Stimulated activated CD8-positive, alpha-beta memory T cell treated with anti-CD3 and anti-CD28 coated beads, Interleukin-12 subunit alpha, Interleukin-12 subunit beta, amount 100 ng/mL, for 4 hours (primary cell): Measurements from ENCODE around the gene GRB10.

Experiments
- DNase-seq: peaks from one replicate; pipeline ENCODE4 v3.0.0-alpha.2; 2020; ENCODE audit warnings: low read depth

The GRB10 gene

DNA sequence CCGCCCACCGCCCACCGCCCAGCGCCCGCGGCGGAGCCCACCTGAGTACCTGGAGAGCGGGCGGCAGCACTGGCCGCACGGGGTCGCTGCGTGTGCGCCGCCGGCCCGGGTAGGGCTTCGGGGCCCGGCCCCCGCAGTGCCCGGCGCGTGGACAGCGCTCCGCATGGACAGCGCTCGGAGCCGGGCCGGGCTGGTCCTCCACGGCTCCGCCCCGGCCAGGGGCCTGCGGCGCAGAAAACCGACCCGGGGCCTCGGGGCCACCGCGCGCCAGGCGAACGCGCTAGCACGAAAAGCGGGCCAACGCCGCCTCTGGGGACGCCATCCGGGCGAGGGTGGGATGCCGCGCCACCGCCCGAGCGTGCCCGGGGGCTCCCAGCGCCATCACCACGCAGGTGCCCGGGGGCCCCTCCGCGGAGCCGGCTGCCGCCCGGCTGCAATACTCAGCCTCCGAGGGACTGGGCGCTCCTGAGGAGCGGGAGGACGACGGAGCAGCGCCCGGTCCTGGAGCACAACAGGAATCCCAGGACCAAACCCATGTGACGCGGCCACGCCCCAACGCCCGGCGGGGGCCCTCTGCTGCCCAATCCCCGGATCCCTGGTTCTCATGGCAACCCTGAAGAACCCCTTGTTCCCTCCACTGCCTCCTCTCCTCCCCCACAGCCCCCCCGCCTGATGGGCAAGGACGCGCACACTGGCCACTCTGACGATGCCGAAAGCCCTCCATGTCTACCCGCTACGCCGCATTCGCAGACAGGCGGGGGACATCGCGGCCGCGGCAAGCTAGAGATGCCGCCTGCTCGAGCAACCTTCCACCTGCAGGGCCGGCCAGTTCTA lies at the start of gene GRB10:
Gene GRB10 (minus strand): TSS at position 522 of the 834 bp plus-strand sequence. CDS start 50,574 bp downstream, outside the sequence.
- DNase-seq, result no peak

DNA sequence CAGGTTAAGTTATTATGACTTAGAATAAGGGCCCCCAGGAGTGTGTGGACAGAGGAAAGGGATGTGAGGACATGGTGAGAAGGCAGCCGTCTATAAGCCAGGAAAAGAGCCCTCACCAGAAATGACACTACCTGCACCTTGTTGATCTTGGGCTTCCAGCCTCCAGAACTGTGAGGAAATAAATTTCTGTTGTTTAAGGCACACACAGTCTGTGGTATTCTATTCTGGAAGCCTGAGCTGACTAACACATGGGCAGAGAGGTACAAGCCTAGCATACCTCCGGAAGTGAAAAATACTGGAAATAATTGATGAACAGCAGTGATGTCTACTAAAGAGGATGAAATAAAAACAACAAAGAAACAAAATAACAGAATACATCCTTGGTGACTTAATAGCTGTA lies 46.1 kb upstream of the GRB10 start:
- DNase-seq, result no peak

DNA sequence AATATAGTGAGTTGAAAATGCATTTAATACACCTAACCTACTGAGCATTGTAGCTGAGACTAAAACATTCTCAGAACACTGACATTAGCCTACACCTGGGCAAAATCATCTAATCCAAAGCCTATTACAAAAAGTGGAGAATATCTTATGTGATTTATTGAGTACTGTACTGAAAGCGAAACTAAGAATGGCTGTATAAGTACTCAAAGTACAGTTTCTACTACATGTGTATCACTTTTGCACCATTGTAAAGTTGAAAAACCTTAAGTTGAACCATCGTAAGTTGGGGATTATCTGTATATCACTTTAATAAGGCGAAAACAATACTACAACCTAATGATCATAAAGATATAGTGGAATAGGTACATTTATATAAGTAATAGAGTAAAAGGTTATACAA lies 45.4 kb upstream of the GRB10 start:
- DNase-seq, result no peak

DNA sequence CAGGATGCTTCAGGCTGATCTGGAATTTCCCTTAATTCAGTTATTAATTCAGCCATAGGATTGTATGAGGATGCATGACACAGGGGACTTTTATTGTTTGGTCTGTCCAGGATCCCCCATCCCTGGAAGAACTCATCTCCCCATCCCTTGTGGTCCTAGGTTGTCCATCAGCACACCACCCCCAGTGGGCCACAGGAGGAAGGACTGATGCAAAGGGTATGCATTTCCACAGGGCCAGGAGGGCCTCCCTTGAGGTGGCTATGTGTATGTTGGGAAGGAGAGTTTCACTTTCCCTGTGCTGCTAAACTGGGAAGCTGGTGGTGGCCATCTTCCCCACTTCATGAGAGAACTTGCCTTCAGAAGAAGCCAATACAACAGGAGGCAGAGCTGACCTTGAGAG lies 44.6 kb upstream of the GRB10 start:
- no peak for DNase-seq

DNA sequence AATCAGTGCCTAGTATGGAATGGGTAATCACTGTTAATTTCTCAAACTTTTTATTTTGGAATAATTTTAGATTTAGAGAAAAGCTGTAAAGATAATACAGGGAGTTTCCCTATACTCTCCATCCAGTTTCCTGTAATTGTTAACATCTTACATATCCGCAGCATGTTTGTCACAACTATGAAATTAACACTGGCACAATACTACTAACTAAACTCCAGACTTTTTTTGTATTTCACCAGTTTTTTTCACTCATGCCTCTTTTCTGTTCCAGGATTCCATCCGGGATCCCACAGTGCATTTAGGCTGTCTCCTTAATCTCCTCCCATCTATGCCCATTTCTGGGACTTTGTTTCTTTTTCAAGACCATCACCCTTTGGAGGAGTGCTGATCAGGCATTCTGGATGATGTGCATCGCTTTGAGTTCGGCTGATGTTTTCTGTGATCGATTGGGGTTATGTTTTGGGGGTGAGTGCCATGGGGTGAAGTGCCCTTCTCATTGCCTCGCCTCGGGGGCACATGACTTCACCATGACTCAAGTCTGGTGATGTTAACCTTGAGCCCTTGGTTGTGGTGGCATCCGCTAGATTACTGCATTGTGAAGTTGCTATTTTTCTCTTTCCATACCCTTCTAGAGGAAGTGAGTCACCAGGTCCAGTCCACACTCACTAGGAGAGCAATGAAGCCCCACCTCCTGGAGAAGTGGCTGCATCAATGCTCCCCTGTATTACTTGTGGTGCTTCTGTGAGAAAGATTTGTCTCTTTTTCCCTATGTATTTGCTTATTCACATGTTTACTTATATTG lies 43.9 kb upstream of the GRB10 start:
- DNase-seq, result no peak

DNA sequence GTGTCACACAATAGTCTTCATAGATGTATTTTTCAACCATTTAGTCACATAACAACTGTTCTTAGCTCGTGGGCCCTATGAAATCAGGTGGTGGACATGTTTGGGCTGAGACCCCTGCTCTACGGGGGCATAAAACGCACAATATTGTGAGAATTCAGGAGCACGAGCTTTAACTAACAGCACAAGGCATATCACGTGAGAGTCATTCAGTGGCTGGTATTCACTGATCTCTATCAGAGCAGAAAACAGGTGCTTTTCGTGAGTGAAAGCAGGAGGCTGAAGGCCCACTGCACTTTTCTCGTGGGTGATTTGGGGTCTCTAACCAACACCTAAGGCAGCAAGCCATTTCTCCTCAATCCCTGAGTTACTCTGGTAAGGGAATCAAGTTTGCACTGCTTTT lies 42.8 kb upstream of the GRB10 start:
- no peak for DNase-seq

DNA sequence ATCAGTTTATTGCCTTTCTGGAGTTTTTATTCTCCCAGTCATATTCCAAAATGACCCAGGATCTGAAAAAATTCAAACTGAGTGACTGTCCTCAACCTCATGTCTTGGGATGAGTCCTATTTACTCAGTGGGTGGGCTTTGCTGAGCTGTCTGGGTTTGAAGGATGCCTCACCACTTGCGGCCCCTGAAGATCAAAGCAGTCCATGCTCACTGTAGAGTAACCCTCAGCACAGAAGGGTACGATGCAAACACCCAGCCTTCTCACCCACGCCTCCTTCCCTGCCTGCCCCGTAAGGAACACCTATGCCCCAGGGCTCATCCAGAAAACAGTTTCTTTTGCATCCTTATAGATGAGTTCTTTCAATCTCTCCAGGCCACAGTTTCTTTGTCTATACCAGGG lies 42.2 kb upstream of the GRB10 start:
- DNase-seq, result no peak

DNA sequence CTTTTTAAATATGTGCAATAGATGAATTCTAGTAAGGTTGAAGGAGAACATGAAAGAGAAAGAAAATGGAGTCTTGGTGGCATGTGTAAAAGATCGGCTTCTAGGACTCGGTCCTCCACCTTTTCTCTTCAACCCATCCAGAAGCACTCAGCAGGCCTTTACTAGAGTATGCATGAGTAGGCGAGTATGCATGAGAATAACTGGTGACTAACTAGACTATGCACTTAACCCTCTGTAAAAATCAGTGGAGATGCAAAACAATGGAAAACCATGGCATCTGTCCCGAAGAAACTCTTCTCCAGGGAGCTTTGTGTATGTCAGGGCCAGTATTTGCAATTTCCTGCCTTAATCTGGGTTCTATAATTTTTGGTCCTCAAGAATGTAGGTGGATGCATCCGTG lies 40.0 kb upstream of the GRB10 start:
- DNase-seq, result no peak

DNA sequence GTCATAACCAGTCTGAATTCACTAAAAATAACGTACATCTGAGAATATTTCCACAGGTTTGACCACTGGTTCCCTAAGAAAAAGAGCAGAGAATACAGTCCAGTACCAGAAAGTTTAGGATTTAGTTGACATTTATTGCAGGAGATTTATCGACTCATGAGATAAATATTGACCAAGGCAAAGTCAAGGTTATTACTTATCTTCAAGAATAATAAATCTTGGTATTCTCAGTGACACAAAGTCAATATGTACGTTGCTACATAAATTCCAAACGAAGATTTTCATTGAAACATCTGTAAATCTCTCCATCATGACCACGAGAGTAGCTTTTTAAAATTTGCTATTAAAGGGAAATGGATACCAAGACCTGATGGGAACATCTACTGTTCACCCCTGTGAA lies 39.4 kb upstream of the GRB10 start:
- no peak for DNase-seq

DNA sequence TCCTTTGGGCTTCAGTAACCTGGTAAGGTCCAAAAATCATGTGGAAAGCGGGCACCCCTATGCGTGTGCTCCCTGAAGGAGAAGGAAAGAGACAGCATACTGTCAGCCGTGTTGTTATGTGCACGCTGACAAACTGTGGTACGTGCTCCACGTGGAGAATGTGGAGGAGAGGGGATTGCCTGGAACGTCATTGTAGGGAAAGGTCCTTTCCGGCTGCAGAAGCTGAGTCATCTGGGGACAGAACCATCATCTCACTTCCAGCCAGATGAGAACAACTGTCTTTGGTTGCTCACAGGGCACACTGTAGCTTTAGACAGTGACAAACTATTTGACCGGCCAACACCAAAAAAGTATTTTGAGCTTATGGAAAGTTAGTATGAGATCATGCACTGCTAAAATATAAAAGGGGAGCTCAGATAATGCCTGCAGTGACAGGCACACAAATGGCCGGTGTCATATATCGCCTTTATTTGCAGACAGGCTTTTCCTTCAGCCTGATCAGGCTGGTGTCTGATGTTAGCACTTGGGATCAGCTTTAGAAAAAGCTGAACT lies 38.8 kb upstream of the GRB10 start:
- DNase-seq, result no peak

DNA sequence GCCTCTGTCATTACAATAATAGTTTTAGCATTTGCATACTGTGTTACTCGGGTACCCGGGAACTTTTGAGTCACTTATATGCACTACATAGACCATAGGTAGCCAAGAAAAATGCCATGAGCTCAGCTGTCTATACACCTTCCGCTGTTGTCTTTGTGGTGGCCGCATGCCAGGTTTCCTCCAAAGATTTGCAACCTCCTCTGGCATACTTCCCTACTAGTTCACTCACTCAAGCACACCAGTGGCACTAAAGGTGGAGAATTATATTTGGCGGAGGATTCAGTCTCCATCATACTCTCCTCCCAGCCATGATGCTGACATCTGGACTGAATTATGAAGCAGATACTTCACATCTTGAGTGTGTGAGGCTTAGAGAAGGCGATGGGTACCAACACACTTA lies 35.6 kb upstream of the GRB10 start:
- DNase-seq, result no peak

DNA sequence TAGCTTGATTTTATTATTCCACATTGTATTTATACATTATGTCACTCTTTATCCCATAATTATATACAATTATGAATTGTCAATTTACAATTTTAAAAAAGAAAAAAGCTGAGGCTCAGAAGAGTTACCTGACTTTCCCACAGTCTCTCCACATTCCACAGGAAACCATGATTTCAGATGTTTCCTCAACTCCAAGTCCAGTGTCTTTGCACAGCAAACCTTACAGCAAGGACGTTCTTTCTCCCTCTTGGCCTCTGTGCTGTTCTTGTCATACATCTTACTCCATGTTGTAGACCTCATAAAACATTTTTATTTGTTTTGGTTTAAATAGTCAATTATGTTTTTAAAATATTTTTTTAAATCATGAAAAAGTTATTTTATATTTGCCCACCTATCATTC lies 34.9 kb upstream of the GRB10 start:
- no peak for DNase-seq

DNA sequence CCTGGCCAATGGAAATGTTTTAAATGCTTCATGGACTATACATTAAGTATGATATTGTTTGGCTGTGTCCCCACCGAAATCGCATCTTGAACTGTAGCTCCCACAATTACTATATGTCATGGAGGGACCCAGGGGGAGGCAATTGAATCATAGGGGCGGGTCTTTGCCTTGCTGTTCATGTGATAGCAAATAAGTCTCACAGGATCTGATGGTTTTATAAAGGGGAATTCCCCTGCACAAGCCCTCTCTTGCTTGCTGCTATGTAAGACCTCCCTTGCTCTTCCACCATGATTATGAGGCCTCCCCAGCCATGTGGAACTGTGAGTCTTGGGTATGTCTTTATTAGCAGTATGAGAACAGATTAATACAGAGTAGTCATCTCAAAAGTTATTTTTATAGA lies 32.4 kb upstream of the GRB10 start:
- DNase-seq, result no peak

DNA sequence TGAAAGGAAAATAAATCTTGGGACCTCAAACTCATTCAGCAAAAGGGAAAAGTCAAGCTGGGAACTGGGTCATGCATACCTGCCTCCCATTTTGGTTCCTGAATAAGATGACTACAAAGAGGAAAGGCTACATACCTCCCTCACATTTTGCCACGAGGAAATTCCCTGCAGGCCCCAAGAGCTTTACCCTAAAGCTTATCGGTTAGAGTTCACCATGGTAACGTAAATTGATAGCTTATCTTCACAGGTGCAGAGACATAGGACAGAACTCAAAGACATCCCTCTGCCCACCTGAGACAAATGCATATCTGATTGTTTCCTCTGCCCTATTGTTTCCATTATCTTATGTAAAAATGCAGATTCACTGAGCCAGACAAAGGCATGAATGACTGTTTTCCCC lies 31.5 kb upstream of the GRB10 start:
- no peak for DNase-seq

DNA sequence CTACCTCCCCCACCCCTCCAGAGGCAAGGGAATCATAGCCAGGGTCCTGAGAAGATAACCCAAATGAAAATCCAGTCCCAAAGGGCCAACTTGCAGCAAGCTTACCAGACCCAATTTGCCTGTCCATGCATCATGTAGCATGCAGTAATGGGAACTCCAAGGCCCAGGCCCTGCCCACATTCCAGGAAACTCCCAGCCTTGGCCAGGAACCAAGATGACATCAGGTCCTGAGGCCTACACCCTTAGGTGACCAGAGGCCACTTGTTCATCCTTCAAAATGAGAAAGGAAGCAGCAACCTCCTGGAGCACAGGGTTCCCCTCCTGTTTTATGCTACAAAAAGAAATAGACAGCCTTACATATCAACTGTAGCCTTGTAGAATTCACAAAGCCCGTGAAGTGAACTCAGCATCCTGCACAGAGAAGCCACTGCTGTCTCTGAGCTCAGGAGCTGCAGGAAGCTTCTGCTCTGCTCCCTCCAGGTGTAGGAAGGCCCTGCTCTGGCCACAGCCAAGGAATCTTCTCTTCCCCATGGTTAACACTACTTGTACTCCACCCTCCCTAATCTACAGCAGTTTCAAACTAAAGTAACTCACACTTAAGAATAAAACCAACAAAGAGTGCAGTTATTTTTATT lies 30.3 kb upstream of the GRB10 start:
- DNase-seq, result no peak

DNA sequence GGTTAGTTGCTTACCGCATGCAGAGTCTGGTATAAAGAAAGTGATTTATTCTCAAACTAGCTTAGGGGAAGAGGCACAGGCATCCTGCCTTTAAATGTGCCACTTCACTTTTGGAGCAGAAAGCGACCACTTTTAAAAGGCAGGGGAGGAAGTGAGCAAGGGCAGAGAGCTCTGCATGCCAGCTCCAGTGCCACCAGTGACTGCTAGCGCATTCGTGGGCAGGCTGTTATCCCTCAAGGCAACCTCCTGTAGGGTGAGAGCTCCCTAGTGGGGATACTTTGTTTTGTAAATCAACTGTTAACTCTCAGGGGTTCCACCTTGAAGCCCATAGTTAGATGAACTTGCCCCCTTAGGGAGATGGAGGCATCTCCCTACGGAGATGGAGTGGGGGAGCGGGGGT lies 29.4 kb upstream of the GRB10 start:
- DNase-seq, result no peak

DNA sequence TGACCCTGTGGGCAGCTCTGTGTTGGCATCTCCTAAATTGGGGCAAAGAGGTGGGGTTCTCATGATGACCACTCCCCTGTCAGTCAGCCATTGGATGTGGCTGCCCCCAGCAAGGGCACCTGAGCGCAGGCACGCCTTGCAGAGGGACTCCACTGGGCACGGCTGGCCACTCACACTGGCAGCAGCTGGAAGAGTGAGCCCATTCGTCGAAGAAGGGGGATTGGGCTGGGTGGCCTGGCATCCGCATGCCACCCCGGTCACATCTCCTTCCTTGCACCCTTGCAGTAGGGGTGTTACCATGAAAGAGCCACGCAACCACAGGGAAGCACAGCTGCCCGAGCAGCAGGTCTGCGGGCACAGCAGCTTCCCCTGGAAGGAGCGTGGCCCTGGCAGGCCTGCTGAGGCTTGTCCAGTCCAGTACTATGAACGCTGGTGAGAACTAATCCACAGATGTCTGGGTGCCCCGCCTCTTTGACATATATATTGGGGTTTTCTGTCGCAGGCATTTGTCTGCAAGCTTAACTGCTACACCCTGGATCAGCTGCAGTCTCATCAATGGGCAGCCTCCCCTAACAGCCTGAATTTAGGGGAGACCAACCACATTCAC lies 25.7 kb upstream of the GRB10 start:
- DNase-seq, result no peak

DNA sequence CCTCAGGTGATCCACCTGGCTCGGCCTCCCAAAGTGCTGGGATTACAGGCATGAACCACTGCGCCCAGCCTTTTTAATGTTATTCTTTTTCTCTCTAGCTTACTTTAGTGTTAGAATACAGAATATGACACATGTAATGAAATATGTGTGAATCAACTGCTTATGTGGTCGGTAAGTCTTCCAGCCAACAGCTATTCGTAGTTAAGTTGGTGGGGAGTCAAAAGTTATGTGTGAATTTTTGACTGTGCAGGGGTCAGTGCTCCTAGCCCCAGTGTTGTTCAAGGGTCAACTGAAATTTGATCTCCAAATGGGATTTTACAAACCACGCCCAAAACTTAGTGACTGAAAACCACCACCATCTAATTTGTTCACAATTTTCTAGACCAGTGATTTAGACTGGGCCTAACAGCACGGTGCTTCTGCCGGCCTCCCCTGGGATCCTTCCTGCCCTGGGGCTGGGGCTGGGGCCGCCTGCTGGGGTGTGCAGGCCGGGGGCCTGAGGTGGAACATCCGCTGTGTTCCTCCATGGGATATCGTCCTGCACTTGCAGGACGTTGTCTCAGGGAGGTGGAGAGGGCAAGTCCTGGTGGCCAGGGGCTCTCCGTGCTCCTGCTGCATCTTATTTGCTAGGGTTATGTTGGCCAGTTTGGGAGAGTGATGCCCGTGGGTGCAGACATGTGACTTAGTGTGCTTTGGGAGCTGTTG lies 24.5 kb upstream of the GRB10 start:
- DNase-seq, result no peak

DNA sequence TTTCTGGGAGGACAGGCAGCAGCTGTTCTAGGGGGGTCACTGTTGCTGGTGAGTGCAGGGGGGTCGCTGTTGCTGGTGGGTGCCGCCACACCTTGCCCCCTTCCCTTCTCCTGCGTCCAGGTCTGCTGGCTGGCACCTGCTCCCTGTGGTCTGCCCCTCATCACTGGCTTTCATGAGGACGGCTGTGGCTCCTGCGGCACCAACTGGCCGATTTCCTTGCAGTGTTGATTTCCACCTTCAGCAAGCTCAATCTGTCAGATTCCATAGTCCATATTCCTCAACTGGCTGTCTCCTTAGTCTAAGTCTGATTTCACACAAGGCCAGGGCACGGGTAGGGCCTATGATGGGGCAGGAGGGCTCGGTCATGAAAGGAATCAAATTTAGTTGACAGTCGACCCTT lies 23.4 kb upstream of the GRB10 start:
- no peak for DNase-seq

DNA sequence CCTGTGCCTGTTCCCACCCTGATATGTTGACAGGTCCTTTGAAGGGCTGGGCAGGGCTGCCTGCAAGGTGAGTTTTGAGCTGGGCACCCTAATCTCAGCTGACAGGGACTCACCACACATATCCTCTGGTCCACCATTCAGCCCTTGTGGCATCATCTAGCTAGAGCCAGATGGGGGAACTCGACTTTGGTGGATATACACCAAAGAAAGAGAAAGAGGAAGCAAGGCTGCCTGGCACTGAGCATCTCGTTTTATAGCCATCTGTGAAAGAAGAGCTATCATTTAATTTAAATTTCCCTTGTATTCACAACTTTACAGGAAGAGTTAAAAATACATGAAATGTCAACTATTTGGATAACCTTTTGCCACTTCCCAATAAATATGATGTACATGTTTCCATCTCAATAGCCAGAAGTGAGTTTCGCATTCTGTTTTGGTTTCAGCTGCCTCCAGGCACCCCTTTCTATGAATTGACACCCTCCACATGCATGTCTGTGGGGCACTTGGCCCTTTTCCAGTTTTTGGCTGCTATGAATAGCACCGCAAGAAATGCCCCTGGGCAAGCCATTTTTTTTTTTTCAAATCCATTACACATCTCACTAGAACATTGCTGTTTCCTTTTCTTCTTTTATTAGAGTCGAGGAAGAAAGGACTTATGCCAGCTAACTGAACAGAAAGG lies 22.9 kb upstream of the GRB10 start:
- DNase-seq, result no peak
